ENCODE measurements around the gene MAP4K1.

The MAP4K1 gene

GRCh38 chr19:38617764-38618589, at the start of gene MAP4K1:
MAP4K1 (minus strand) TSS chr19:38617953; CDS start chr19:38617895, 58 bp downstream.
- DNase-seq, result peak; percentile 63

GRCh38 chr19:38666663-38667511, 49.1 kb upstream of the MAP4K1 start:
- DNase-seq, result no peak

- DNase-seq, result no peak
Measured at GRCh38 chr19:38665950-38666662, 48.4 kb upstream of the MAP4K1 start.

GRCh38 chr19:38665219-38665931, 47.6 kb upstream of the MAP4K1 start:
- DNase-seq, result no peak

- DNase-seq, result no peak
Measured at GRCh38 chr19:38664503-38665211, 46.9 kb upstream of the MAP4K1 start.

GRCh38 chr19:38663957-38664502, 46.3 kb upstream of the MAP4K1 start:
- no peak for DNase-seq

GRCh38 chr19:38663156-38663651, 45.5 kb upstream of the MAP4K1 start:
- no peak for DNase-seq

GRCh38 chr19:38662537-38663155, 44.9 kb upstream of the MAP4K1 start:
- DNase-seq, result no peak

GRCh38 chr19:38661996-38662395, 44.2 kb upstream of the MAP4K1 start:
- no peak for DNase-seq

- DNase-seq, result no peak
Measured at GRCh38 chr19:38661136-38661535, 43.4 kb upstream of the MAP4K1 start.

- DNase-seq, result no peak
Measured at GRCh38 chr19:38660724-38661123, 43.0 kb upstream of the MAP4K1 start.

- no peak for DNase-seq
Measured at GRCh38 chr19:38658462-38659306, 40.9 kb upstream of the MAP4K1 start.

GRCh38 chr19:38657633-38658222, 40.0 kb upstream of the MAP4K1 start:
- DNase-seq, result no peak

- DNase-seq, result no peak
Measured at GRCh38 chr19:38656171-38656981, 38.6 kb upstream of the MAP4K1 start.

- DNase-seq, result peak; percentile 23
Measured at GRCh38 chr19:38655148-38655824, 37.5 kb upstream of the MAP4K1 start.

GRCh38 chr19:38654628-38655055, 36.9 kb upstream of the MAP4K1 start:
- DNase-seq, result no peak

- no peak for DNase-seq
Measured at GRCh38 chr19:38653028-38653571, 35.3 kb upstream of the MAP4K1 start.

All from stimulated activated CD4-positive, alpha-beta T cell treated with anti-CD3 and anti-CD28 coated beads, Interleukin-12 subunit alpha, Interleukin-12 subunit beta, amount 100 ng/mL, for 4 hours (primary cell).